LNCaP clone FGC (cell line): ENCODE measurements around the gene GABPB2.

ENCODE experiments used
- DNase-seq: peaks from one replicate; pipeline ENCODE4 v3.0.0-alpha.2; 2011; ENCODE audit warnings: low read depth
- H3K4me3 ChIP-seq: 2 replicates; pipeline ENCODE4 v1.5.1; 2011; ENCODE audit warnings: mild to moderate bottlenecking, low read depth, low read length, control low read depth
- TF ChIP-seq, protein P1 (sequence below): IDR thresholded peaks from 2 replicates; pipeline ENCODE4 v1.5.1; 2012; ENCODE audit warnings: mild to moderate bottlenecking; ENCODE audit not compliant: control insufficient read depth, insufficient read depth; ENCODE audit errors: extremely low read depth

Gene GABPB2

DNA sequence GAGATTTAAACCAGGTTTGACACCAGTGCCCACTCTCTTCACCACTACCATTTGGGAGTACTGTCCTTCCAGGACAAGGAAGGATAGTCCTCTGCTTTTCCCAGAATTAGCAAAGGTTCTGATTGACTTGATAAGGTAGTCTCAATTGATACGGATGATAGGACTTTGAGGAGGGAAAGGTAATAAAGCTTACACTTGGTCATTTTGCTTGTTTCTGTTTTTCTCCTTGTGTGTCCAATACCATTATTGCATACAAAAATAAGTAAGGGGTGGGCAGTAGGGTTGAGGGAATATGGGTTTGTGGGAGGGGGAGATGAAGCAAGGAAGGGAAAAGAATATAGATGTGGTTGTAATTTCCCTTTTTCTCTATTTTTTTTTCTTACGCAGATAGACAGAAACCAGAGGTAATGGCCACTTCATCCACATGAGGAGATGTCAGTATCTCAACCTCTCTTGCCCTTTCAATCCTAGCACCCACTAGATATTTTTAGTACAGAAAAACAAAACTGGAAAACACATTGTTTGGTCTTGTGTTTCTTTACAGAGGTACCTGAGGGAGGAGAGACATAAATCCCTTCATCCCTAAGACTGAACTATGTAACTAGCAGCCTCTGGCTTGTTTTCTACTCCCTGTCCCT lies 20.4 kb upstream of the GABPB2 start:
- DNase-seq = no peak
- TF ChIP-seq, protein P1, sequence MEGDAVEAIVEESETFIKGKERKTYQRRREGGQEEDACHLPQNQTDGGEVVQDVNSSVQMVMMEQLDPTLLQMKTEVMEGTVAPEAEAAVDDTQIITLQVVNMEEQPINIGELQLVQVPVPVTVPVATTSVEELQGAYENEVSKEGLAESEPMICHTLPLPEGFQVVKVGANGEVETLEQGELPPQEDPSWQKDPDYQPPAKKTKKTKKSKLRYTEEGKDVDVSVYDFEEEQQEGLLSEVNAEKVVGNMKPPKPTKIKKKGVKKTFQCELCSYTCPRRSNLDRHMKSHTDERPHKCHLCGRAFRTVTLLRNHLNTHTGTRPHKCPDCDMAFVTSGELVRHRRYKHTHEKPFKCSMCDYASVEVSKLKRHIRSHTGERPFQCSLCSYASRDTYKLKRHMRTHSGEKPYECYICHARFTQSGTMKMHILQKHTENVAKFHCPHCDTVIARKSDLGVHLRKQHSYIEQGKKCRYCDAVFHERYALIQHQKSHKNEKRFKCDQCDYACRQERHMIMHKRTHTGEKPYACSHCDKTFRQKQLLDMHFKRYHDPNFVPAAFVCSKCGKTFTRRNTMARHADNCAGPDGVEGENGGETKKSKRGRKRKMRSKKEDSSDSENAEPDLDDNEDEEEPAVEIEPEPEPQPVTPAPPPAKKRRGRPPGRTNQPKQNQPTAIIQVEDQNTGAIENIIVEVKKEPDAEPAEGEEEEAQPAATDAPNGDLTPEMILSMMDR = no peak

DNA sequence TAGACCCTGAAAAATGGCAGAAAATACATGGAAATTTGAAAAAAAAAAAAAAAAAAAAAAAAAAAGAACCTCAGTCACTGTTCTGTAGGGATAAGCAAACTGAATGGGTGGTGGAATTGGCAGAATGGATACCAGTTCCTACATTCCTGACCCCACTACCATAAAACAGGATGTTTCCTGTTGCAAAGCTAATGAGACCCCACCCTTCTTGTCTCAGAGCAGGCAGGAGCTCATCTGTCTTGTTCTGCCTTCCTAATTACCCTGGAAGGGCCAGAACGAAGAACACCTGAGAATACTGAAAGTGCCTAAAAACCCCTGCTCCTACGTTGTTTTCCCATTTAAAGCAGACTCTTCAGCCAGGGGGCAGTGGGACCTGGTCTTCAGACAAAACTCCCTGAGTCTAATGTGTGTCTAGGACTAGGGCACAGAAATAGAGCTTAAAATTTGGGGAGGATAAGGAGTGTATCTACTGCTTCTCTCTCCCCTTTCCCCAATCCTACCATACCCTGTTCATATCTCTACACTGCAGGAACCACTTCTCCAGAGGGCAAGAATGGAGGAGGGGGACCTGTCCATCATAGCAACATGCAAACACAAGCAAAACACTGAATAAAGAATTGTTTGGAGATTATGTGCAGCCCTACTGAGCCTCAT lies 19.1 kb upstream of the GABPB2 start:
- TF ChIP-seq, protein P1 = no peak
- DNase-seq = no peak
- no peak overlapping the region for H3K4me3 ChIP-seq

More for the DNA sequence above, 20.4 kb upstream of the GABPB2 start:
- H3K4me3 ChIP-seq = no peak overlapping the region

DNA sequence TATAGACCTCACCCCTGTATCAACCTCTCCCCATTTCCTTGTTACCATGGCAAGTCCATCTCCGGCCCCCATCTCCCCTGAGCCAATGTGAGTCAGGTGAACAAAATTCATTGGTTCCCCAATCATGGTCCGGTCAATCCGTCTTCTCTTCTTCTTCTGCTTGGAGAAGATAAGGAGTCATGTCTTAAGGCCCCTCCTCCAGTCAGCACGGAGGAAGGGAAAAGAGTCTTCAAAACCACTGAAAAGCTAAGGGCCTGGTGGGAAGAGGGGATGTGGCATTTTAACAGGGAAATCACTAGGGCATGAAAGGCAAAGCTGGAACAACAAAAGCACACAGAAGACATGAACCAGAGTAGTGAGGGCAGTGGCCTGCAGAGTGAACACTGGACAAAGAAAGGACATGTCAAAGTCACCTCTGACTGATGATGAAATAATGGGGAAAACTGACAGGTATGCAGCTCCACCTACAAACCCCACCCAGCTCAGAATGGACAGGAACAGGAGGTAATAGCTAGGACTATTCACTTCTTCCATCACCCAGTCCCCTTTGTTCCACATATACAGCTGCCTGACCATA lies 15.5 kb upstream of the GABPB2 start:
- DNase-seq = no peak
- TF ChIP-seq, protein P1 = no peak
- H3K4me3 ChIP-seq = no peak overlapping the region

DNA sequence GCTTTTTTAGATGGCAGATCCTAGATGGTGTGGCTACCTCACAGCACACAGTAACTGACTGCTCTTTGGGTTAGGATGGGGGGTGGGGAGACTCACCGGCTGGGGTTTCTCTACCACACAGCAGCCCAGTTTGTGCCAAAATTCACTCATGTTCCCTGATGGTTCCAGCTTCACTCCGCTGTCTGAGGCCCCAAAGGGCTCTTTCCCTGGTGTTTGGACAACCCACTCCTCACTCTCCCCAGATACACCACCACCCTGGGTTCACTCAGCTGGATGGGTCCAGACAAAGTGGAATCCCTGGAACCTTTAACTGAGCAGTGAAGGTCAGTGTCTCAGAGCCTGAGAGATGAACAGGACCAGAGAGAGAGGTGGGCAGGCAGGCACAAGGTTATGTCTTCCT lies 15.0 kb upstream of the GABPB2 start:
- TF ChIP-seq, protein P1 = no peak
- H3K4me3 ChIP-seq = no peak overlapping the region
- no peak for DNase-seq

DNA sequence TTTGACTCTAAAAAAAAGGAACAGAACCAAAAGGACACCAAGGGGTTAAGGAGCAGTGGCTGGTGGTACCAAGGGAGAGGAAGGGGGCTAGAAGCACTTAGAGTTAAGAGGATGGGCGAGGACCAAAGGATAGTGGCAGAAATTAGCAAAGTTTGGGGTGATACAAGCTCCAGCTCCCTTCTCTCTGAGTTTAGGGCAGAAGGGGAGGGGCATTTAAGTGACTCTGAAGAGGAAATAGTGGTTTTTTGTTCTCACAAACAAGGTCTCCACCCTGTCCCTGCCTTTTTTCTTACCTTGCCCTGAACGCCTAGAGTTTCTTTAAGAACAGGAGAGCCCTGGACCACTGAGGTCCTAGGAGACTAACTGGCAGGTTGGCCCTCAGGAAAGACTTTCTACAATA lies 14.4 kb upstream of the GABPB2 start:
- peak overlapping the region; percentile 40 for H3K4me3 ChIP-seq
- no peak for DNase-seq
- TF ChIP-seq, protein P1 = no peak

DNA sequence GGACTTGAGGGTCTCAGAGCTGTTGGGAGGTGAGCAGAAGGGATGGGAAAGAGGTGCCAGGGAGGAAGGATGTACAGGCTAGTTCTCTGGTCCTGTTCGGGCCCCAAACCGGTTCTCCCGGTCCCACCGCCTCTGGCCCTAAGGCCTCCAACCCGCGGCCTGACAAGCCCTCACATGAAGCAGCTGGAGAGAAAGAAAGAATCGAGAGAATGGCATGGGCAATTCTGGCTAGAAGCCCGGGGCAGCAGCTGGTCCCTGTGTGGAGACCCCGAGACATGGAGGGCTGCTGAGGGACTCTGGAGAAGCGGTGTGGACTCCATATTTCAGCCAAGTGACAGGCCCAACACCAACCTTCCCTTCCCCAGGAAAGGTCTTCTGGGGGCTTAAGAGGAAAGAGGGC lies 11.9 kb upstream of the GABPB2 start:
- peak overlapping the region; percentile 75 for H3K4me3 ChIP-seq
- TF ChIP-seq, protein P1 = no peak
- DNase-seq = peak; percentile 79
